Adipose tissue (tissue), 3 donors: Measurements from ENCODE around the gene JPT1. TPM values are rescaled to one million over a fixed set of nuclear protein-coding genes. Genes with fewer than 3 reads are reported as not detected.

ENCODE experiments used
- H3K27ac ChIP-seq: one replicate; pipeline ENCODE4 v1.5.1; 2013; ENCODE audit warnings: low read depth, low read length
- WGBS, 3 donors: extraction: QIAGEN DNeasy Blood & Tissue Kit; methylation state at CpG; one replicate each; pipeline ENCODE4 v1.1.7; 2013; 5-methylcytosine and 5-hydroxymethylcytosine counted together
- polyA plus RNA-seq, 3 donors: library from polyadenylated mRNA; stranded (reverse); fragments of 200-250 nt; gene quantifications; one replicate each; pipeline ENCODE4 v1.2.3, GENCODE V29; 2013
- donor health status: healthy with polysubstance abuse.
- donor health status: Bipolar disorder and iron deficiency.
- donor health status: healthy.

The JPT1 gene
- polyA plus RNA-seq, 3 donors: 23.9 to 63.1 (median 56.7) TPM

GRCh38 chr17:75091855-75092327 is 62.4 kb downstream of the JPT1 start:
- H3K27ac ChIP-seq: no peak overlapping the region
- 70 to 83% (median 79%) methylated on average over 10 of the region's 10 CpGs for WGBS, 3 donors

DNA sequence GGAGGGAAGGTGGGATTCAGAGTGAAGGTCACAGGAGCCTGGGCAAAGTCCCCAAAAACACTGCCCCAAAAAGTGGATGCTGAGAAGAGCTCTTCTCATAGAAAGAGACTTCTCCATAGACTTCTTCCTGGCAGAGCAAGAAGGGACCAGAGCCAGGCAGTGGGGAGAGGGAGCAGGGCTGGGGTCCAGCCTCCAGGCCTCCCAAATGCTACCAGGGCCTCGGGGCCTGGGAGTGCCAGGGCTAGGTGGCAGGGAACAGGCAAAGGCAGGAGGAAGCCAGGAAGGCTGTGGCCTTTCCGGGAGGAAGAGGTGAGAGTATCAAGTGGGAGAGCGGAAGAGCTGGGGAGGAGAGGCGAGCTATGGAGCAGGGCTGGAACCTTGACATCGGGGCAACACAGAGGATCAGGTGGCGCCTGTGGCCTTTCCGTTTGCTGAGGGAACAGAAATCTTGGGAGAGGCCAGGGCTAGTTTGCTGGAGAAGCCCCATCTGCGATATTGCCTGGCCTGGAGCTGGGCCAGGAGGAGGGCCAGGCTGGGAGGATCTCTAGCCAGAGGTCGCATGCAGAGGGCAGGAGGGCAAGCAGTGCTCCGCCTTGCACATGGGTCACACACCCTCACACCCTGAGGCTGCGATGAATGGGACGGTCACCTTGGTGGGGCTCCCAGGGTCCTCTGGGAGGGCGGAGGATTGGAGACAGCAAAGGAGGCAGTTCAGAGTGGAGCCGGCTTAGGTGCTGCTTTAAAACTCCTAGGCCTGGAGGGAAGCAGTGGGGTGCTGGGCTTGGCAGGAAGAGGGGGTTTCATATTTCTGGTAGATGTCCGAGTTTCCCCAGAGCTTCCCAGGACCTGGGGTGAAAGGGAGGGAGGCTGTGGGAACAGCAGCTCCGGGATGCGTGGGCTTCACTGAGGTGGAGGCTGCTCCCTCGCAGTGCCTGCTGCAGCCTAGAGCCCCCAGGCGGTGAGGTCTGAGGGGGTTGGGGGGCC is 63.1 kb downstream of the JPT1 start:
- no peak overlapping the region for H3K27ac ChIP-seq
- 43 to 51% (median 50%) methylated on average over 19 of the region's 19 CpGs for WGBS, 3 donors

GRCh38 chr17:75088465-75089417 is 65.6 kb downstream of the JPT1 start:
- 73 to 85% (median 77%) methylated on average over 11 of the region's 11 CpGs for WGBS, 3 donors
- H3K27ac ChIP-seq: peak overlapping the region; percentile 31

GRCh38 chr17:75087558-75088453 is 66.5 kb downstream of the JPT1 start, which contains the start of gene SLC16A5:
SLC16A5 (plus strand) TSS chr17:75087954; CDS start chr17:75093637, 5,683 bp downstream.
- H3K27ac ChIP-seq: peak within 1 kb of the TSS; percentile 31
- 2 to 15% (median 4%) methylated on average over 47 to 69 of the region's 69 CpGs for WGBS, 3 donors

- no peak overlapping the region for H3K27ac ChIP-seq
- 58 to 72% (median 69%) methylated on average over 12 of the region's 12 CpGs for WGBS, 3 donors
Observed at GRCh38 chr17:75087182-75087557, 67.1 kb downstream of the JPT1 start.

DNA sequence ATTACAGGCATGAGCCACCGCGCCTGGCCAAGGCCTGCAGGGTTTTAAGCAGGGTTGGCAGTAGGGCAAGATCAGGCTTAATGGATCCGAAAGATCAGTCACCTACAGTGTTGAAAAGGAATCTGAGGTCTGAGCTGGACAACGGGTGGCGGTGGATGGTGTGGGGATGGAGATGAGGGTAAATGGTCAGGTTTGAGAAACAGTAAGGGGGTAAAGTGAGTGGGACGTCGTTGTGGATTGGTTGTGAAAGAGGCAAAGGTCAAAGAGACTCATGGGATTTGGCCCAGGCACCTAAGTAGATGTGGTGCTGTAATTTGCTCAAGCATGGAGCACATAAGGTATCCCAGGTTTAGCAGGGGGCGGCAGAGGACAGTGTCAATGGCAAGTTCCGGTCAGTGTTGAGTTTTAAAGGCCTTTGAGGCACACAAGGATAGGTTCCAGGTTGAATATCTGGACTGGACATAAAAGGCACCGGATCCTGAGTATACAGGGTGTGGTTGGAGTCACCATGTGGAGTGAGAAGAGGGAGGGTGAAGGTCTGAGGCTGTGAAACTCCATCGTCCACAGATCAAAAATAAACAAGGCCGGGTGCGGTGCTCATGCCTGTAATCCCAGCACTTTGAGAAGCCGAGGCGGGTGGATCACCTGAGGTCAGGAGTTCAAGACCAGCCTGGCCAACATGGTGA is 67.7 kb downstream of the JPT1 start:
- 71 to 87% (median 84%) methylated on average over 15 of the region's 15 CpGs for WGBS, 3 donors
- H3K27ac ChIP-seq: no peak overlapping the region

Other genes starting within 250 kb of the JPT1 start
- gene USH1G, start 231.3 kb downstream of the JPT1 start, polyA plus RNA-seq: under 1 TPM in 1 of 3 donors, not detected in 2; 0.03 TPM
- under 1 TPM in 1 of 3 donors, not detected in 2; 0.06 TPM for gene OTOP2, start 230.2 kb downstream of the JPT1 start, polyA plus RNA-seq
- under 1 TPM in 1 of 3 donors, not detected in 2; 0.38 TPM for gene OTOP3, start 218.6 kb downstream of the JPT1 start, polyA plus RNA-seq
- gene HID1, start 181.8 kb downstream of the JPT1 start, polyA plus RNA-seq: 10 to 100 TPM; 13.8 to 98.5 (median 26.3) TPM
- gene CDR2L, start 166.9 kb downstream of the JPT1 start, polyA plus RNA-seq: 10 to 100 TPM in 1 of 3 donors, 1 to 10 TPM in 2; 1.9 to 10.6 (median 7.0) TPM
- gene MRPL58, start 141.8 kb downstream of the JPT1 start, polyA plus RNA-seq: 10 to 100 TPM; 27.7 to 43.5 (median 39.3) TPM
- gene ATP5PD, start 107.5 kb downstream of the JPT1 start, polyA plus RNA-seq: 100 to 1,000 TPM; 180 to 535 (median 429) TPM
- 10 to 100 TPM in 2 of 3 donors, 1 to 10 TPM in 1; 8.4 to 31.6 (median 23.7) TPM for gene KCTD2, start 107.3 kb downstream of the JPT1 start, polyA plus RNA-seq
- 1 to 10 TPM; 2.0 to 7.1 (median 5.6) TPM for gene SLC16A5, start 66.6 kb downstream of the JPT1 start, polyA plus RNA-seq
- gene ARMC7, start 44.5 kb downstream of the JPT1 start, polyA plus RNA-seq: 1 to 10 TPM; 2.9 to 6.1 (median 4.2) TPM
- gene NT5C, start 22.8 kb downstream of the JPT1 start, polyA plus RNA-seq: 10 to 100 TPM; 37.9 to 55.8 (median 51.3) TPM
- gene SUMO2, start 28.4 kb upstream of the JPT1 start, polyA plus RNA-seq: 100 to 1,000 TPM in 1 of 3 donors, 10 to 100 TPM in 2; 31.2 to 122 (median 53.5) TPM
- gene NUP85, start 51.2 kb upstream of the JPT1 start, polyA plus RNA-seq: 10 to 100 TPM; 26.8 to 40.3 (median 31.3) TPM
- gene GGA3, start 107.1 kb upstream of the JPT1 start, polyA plus RNA-seq: 10 to 100 TPM; 16.3 to 28.2 (median 22.0) TPM
- 10 to 100 TPM; 28.9 to 82.7 (median 51.6) TPM for gene MRPS7, start 107.4 kb upstream of the JPT1 start, polyA plus RNA-seq
- 10 to 100 TPM; 18.0 to 21.6 (median 19.0) TPM for gene MIF4GD, start 116.7 kb upstream of the JPT1 start, polyA plus RNA-seq
- gene SLC25A19, start 134.9 kb upstream of the JPT1 start, polyA plus RNA-seq: 10 to 100 TPM in 2 of 3 donors, 1 to 10 TPM in 1; 8.1 to 13.8 (median 12.4) TPM